HG02623 (cell line): ENCODE results near the gene NEURL3.
"Not testable (repeated sequence)": the region's sequence is repeated elsewhere in the genome, so short reads cannot be mapped to it uniquely, and the experiment has no call there.

ENCODE experiments used
- ATAC-seq: cut with Tn5 transposase; IDR thresholded peaks from one replicate; pipeline ENCODE4 v1.9.1; 2021; ENCODE audit warnings: moderate library complexity; ENCODE audit not compliant: unreplicated experiment

The NEURL3 gene

GRCh38 chr2:96505231-96505889 is at the start of gene NEURL3:
Gene NEURL3 (minus strand): TSS chr2:96505357. CDS start chr2:96505286, 71 bp downstream.
- no peak for ATAC-seq

- no peak for ATAC-seq
These were observed 49.4 kb upstream of the NEURL3 start for GRCh38 chr2:96554293-96555145.

- ATAC-seq, result not testable (repeated sequence)
These were observed 48.8 kb upstream of the NEURL3 start for GRCh38 chr2:96553957-96554292.

- ATAC-seq, result no peak
These were observed 48.2 kb upstream of the NEURL3 start for GRCh38 chr2:96553176-96553956.

- ATAC-seq, result no peak
These were observed 47.4 kb upstream of the NEURL3 start for GRCh38 chr2:96552315-96553175.

- ATAC-seq, result no peak
These were observed 46.6 kb upstream of the NEURL3 start for GRCh38 chr2:96551605-96552314.

GRCh38 chr2:96550787-96551604 is 45.8 kb upstream of the NEURL3 start:
- ATAC-seq, result no peak

- ATAC-seq, result no peak
These were observed 45.0 kb upstream of the NEURL3 start for GRCh38 chr2:96549967-96550786.

- ATAC-seq, result no peak
These were observed 44.3 kb upstream of the NEURL3 start for GRCh38 chr2:96549466-96549785.

- ATAC-seq, result no peak
These were observed 43.7 kb upstream of the NEURL3 start for GRCh38 chr2:96548558-96549465.

GRCh38 chr2:96547731-96548171 is 42.6 kb upstream of the NEURL3 start:
- no peak for ATAC-seq

- ATAC-seq, result no peak
These were observed 42.1 kb upstream of the NEURL3 start for GRCh38 chr2:96547203-96547641.

GRCh38 chr2:96546797-96547196 is 41.6 kb upstream of the NEURL3 start:
- ATAC-seq, result no peak

- ATAC-seq, result no peak
These were observed 41.2 kb upstream of the NEURL3 start for GRCh38 chr2:96546321-96546720.

GRCh38 chr2:96542357-96542977 is 37.3 kb upstream of the NEURL3 start:
- no peak for ATAC-seq

- no peak for ATAC-seq
These were observed 36.4 kb upstream of the NEURL3 start for GRCh38 chr2:96541398-96542152.
